DND-41 (cell line): ENCODE data around the gene AVP.

ENCODE experiments used
- ATAC-seq: fragments of 200-7000 bp; cut with Tn5 transposase; 3 replicates; pipeline ENCODE4 v1.9.1; 2021; ENCODE audit warnings: low read depth; ENCODE audit not compliant: insufficient read depth
- DNase-seq: peaks from one replicate; pipeline ENCODE4 v3.0.0-alpha.2; 2020
- H2AFZ ChIP-seq: 2 replicates; pipeline ENCODE4 v1.6.0; 2012; ENCODE audit warnings: low read depth, low read length
- H3K27ac ChIP-seq: 2 replicates; pipeline ENCODE4 v1.5.1; 2012; ENCODE audit warnings: low read length, inconsistent platforms
- H3K27me3 ChIP-seq: fragments of 200-600 bp; sonication (generic); 2 replicates; pipeline ENCODE4 v1.6.0; 2012; ENCODE audit warnings: low read length, mild to moderate bottlenecking, inconsistent platforms; ENCODE audit not compliant: insufficient read depth, poor library complexity
- H3K36me3 ChIP-seq: 2 replicates; pipeline ENCODE4 v1.5.1; 2012; ENCODE audit warnings: low read length, inconsistent platforms; ENCODE audit not compliant: insufficient read depth
- H3K4me1 ChIP-seq: 2 replicates; pipeline ENCODE4 v1.5.1; 2012; ENCODE audit warnings: mild to moderate bottlenecking, low read length; ENCODE audit not compliant: insufficient read depth
- H3K4me2 ChIP-seq: 2 replicates; pipeline ENCODE4 v1.6.0; 2012; ENCODE audit warnings: mild to moderate bottlenecking, moderate library complexity, low read length, inconsistent platforms; ENCODE audit not compliant: insufficient read depth
- H3K4me3 ChIP-seq, 2 experiments: fragments of 200-600 bp in 1 of 2; shearing (Covaris generic) in 1 of 2; 2 replicates each; pipeline ENCODE4 v1.5.1; 2012 to 2016; ENCODE audit warnings: inconsistent platforms in 2 of 2, low read length in 2 of 2, mild to moderate bottlenecking in 2 of 2, low read depth in 1 of 2, moderate library complexity in 1 of 2
- H3K79me2 ChIP-seq: 2 replicates; pipeline ENCODE4 v1.6.0; 2012; ENCODE audit warnings: low read length, inconsistent platforms; ENCODE audit not compliant: insufficient read depth
- H3K9ac ChIP-seq: 2 replicates; pipeline ENCODE4 v1.6.0; 2012; ENCODE audit warnings: low read depth, mild to moderate bottlenecking, inconsistent platforms, low read length, moderate library complexity
- H3K9me3 ChIP-seq: 2 replicates; pipeline ENCODE4 v1.5.1; 2012; ENCODE audit warnings: low read length, moderate library complexity, mild to moderate bottlenecking, inconsistent platforms; ENCODE audit not compliant: insufficient read depth, severe bottlenecking
- H4K20me1 ChIP-seq: 2 replicates; pipeline ENCODE4 v1.6.0; 2012; ENCODE audit warnings: low read length; ENCODE audit not compliant: insufficient read depth
- EZH2 ChIP-seq: IDR thresholded peaks from 3 replicates; pipeline ENCODE4 v1.6.1; 2012; ENCODE audit warnings: borderline replicate concordance, low read depth, mild to moderate bottlenecking, moderate library complexity, low read length, inconsistent platforms; ENCODE audit not compliant: severe bottlenecking
- TF ChIP-seq, protein P1 (sequence below): IDR thresholded peaks from 2 replicates; pipeline ENCODE4 v1.5.1; 2012; ENCODE audit warnings: borderline replicate concordance, low read length, moderate library complexity, mild to moderate bottlenecking; ENCODE audit not compliant: poor library complexity, severe bottlenecking; ENCODE audit errors: extremely low read depth

Gene AVP

GRCh38 chr20:3115190-3116107 lies 30.9 kb upstream of the AVP start:
- no peak for TF ChIP-seq EZH2
- TF ChIP-seq, protein P1, sequence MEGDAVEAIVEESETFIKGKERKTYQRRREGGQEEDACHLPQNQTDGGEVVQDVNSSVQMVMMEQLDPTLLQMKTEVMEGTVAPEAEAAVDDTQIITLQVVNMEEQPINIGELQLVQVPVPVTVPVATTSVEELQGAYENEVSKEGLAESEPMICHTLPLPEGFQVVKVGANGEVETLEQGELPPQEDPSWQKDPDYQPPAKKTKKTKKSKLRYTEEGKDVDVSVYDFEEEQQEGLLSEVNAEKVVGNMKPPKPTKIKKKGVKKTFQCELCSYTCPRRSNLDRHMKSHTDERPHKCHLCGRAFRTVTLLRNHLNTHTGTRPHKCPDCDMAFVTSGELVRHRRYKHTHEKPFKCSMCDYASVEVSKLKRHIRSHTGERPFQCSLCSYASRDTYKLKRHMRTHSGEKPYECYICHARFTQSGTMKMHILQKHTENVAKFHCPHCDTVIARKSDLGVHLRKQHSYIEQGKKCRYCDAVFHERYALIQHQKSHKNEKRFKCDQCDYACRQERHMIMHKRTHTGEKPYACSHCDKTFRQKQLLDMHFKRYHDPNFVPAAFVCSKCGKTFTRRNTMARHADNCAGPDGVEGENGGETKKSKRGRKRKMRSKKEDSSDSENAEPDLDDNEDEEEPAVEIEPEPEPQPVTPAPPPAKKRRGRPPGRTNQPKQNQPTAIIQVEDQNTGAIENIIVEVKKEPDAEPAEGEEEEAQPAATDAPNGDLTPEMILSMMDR: peak; percentile 68
- Histone ChIP-seq H3K36me3 (peaks cover 13% of the 10 kb centered on the region), H3K4me2 (no peak overlapping the region), H3K27ac (no peak overlapping the region), H4K20me1 (peaks cover 9% of the 10 kb centered on the region; the same call in 1 of the 2 replicates), H3K4me1 (no peaks in the 10 kb centered on the region), H3K27me3 (no peaks in the 10 kb centered on the region), H3K9ac (no peak overlapping the region), H3K4me3 (no peak overlapping the region), H2AFZ (no peak overlapping the region), H3K79me2 (no peaks in the 10 kb centered on the region), H3K9me3 (no peaks in the 10 kb centered on the region)
- DNase-seq (peak; percentile 27), ATAC-seq (peak; percentile 53; the same call in 1 of the 3 replicates)

- Histone ChIP-seq H3K36me3 (peaks cover 24% of the 10 kb centered on the region), H3K4me1 (no peaks in the 10 kb centered on the region), H2AFZ (no peak overlapping the region), H4K20me1 (peaks cover 9% of the 10 kb centered on the region; the same call in 1 of the 2 replicates), H3K9me3 (no peaks in the 10 kb centered on the region), H3K4me2 (no peak overlapping the region), H3K79me2 (no peaks in the 10 kb centered on the region), H3K27ac (no peak overlapping the region), H3K9ac (no peak overlapping the region), H3K27me3 (no peaks in the 10 kb centered on the region), H3K4me3 (no peak overlapping the region)
- TF ChIP-seq, protein P1: no peak
- no peak for TF ChIP-seq EZH2
- no peak for DNase-seq
- ATAC-seq: no peak
Measured at GRCh38 chr20:3111995-3112394, 27.5 kb upstream of the AVP start.

DNA sequence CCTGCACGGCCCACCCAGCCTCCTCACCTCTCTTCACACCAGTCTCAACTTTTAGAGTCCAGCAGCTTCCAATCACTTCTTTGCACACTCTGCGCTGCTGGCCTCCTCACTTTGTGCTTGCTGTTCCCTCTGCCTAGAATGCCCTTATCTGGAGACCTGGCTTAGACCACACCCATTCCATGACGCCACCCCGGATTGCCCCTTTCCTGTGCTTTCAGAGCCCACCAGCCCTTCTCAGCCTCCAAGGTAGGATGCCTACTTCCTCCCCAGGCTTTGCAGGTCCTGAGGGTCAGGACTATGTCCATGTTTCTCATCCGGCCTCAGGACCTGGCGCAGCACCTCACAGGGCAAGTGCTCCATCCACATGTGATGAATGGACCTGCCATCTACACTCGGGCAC lies 27.0 kb upstream of the AVP start:
- ATAC-seq: no peak
- DNase-seq: no peak
- Histone ChIP-seq H3K9ac (no peak overlapping the region), H3K4me2 (no peak overlapping the region), H3K27ac (no peak overlapping the region), H3K4me3 (no peak overlapping the region), H3K79me2 (no peaks in the 10 kb centered on the region), H2AFZ (no peak overlapping the region), H3K36me3 (peaks cover 24% of the 10 kb centered on the region), H3K4me1 (no peaks in the 10 kb centered on the region), H4K20me1 (peaks cover 9% of the 10 kb centered on the region; the same call in 1 of the 2 replicates), H3K27me3 (no peaks in the 10 kb centered on the region), H3K9me3 (no peaks in the 10 kb centered on the region)
- no peak for TF ChIP-seq EZH2
- TF ChIP-seq, protein P1: no peak
